ENCODE data around the gene ATP11C.
"Not testable (repeated sequence)": the region's sequence is repeated elsewhere in the genome, so short reads cannot be mapped to it uniquely, and the experiment has no call there.

GRCh38 chrX:139961091-139961490 is 28.2 kb upstream of the ATP11C start:
- TF ChIP-seq CTCF (conservative IDR thresholded peaks at IDR 0.05; ENCODE audit: low read depth in 2 of 2); ZNF462 (CRISPR knock-in tag; IDR thresholded peaks at IDR 0.05); EZH2 (IDR thresholded peaks at IDR 0.05; ENCODE audit: low read depth, unreplicated experiment); POLR2AphosphoS5 (IDR thresholded peaks at IDR 0.05; ENCODE audit: low read depth): not testable (repeated sequence)

Measured in GM23338 (cell line).